Calu3 (cell line): ENCODE data around the gene PRSS1. TPM values are rescaled to one million over a fixed set of nuclear protein-coding genes. Genes with fewer than 3 reads are reported as not detected.

Source experiments
- BruUV-seq: library from RNA; stranded (reverse); fragments of 400-500 nt; replicated peaks from 2 replicates; lab custom pipeline; 2021; lab: Mats Ljungman, UMichigan
- CTCF ChIA-PET: fragments of 300-600 bp; sonication (Branson Sonifier 250); formaldehyde crosslinking; loops from one replicate; lab custom pipeline; 2022; ENCODE audit warnings: antibody characterized with exemption; lab: Charles Lee
- DNase-seq: peaks from one replicate; pipeline ENCODE4 v3.0.0; 2022
- H3K27ac Mint-ChIP-seq: one replicate; pipeline ENCODE4 v1.8.0; 2022; ENCODE audit warnings: mixed read lengths; ENCODE audit not compliant: unreplicated experiment
- H3K27me3 Mint-ChIP-seq: one replicate; pipeline ENCODE4 v1.8.0; 2022; ENCODE audit warnings: mixed read lengths; ENCODE audit not compliant: unreplicated experiment
- H3K36me3 Mint-ChIP-seq: one replicate; pipeline ENCODE4 v1.8.0; 2022; ENCODE audit warnings: mild to moderate bottlenecking, moderate library complexity, mixed read lengths; ENCODE audit not compliant: insufficient read depth, unreplicated experiment
- H3K4me1 Mint-ChIP-seq: one replicate; pipeline ENCODE4 v1.8.0; 2022; ENCODE audit warnings: mild to moderate bottlenecking, low read depth, mixed read lengths; ENCODE audit not compliant: unreplicated experiment
- H3K4me3 Mint-ChIP-seq: one replicate; pipeline ENCODE4 v1.8.0; 2022; ENCODE audit warnings: mild to moderate bottlenecking, low read depth, moderate library complexity, mixed read lengths; ENCODE audit not compliant: unreplicated experiment
- H3K9me3 Mint-ChIP-seq: one replicate; pipeline ENCODE4 v1.8.0; 2022; ENCODE audit warnings: low read depth, mixed read lengths; ENCODE audit not compliant: unreplicated experiment
- CTCF ChIP-seq: fragments of 200-600 bp; IDR thresholded peaks from one replicate; pipeline ENCODE4 v1.8.0; 2022; ENCODE audit warnings: antibody characterized with exemption; ENCODE audit not compliant: unreplicated experiment
- intact Hi-C: fragments of 100-400 bp; cut with micrococcal nuclease; formaldehyde crosslinking; loops from one replicate; pipeline ENCODE4 v1.10.0; 2022; ENCODE audit not compliant: unreplicated experiment
- total RNA-seq: library from RNA; stranded (reverse); gene quantifications from 2 replicates; pipeline ENCODE4 v1.2.3, GENCODE V29; 2022

The PRSS1 gene
- total RNA-seq, 1 experiment from 2014 or later, result 16.8 TPM

GRCh38 chr7:142792129-142792528 lies 42.9 kb downstream of the PRSS1 start:
- H3K27me3 Mint-ChIP-seq, result peaks cover 87% of the 10 kb centered on the region
- peaks cover 22% of the 10 kb centered on the region for H3K4me1 Mint-ChIP-seq
- no peak overlapping the region for H3K4me3 Mint-ChIP-seq

GRCh38 chr7:142792593-142792992 lies 43.3 kb downstream of the PRSS1 start:
- Mint-ChIP-seq H3K9me3 (no peaks in the 10 kb centered on the region), H3K27me3 (peaks cover 91% of the 10 kb centered on the region), H3K36me3 (peaks cover 3% of the 10 kb centered on the region), H3K4me1 (peaks cover 22% of the 10 kb centered on the region), H3K4me3 (no peak overlapping the region), H3K27ac (no peak overlapping the region)
- DNase-seq, result no peak
- no peak for TF ChIP-seq CTCF
- intact Hi-C loops, result no loop called here
- BruUV-seq, result no TSS peak
- CTCF ChIA-PET, result interaction anchor here (0.8 to 2.0 kb wide), 2 partner anchors 9 kb away, joined by 3 to 6 read pairs; no protein-coding TSS in a partner anchor

More at GRCh38 chr7:142792129-142792528, 42.9 kb downstream of the PRSS1 start:
- no peak for TF ChIP-seq CTCF
- Mint-ChIP-seq H3K36me3 (no peaks in the 10 kb centered on the region), H3K9me3 (no peaks in the 10 kb centered on the region), H3K27ac (no peak overlapping the region)
- CTCF ChIA-PET, result interaction anchor here (2.0 kb wide), 1 partner anchor 9 kb away, joined by 6 read pairs; no protein-coding TSS in a partner anchor
- intact Hi-C loops, result no loop called here
- DNase-seq, result no peak
- BruUV-seq, result no TSS peak

- TF ChIP-seq CTCF, result no peak
- intact Hi-C loops, result no loop called here
- BruUV-seq, result no TSS peak
- H3K4me1 Mint-ChIP-seq, result peaks cover 22% of the 10 kb centered on the region
- no peaks in the 10 kb centered on the region for H3K9me3 Mint-ChIP-seq
- CTCF ChIA-PET, result interaction anchor here (0.8 to 2.0 kb wide), 2 partner anchors 8 to 10 kb away, joined by 3 to 6 read pairs; no protein-coding TSS in a partner anchor
- peaks cover 5% of the 10 kb centered on the region for H3K36me3 Mint-ChIP-seq
- DNase-seq, result no peak
- H3K27me3 Mint-ChIP-seq, result peaks cover 92% of the 10 kb centered on the region
- no peak overlapping the region for H3K4me3 Mint-ChIP-seq
- H3K27ac Mint-ChIP-seq, result no peak overlapping the region
Measured at GRCh38 chr7:142793156-142793555, 43.9 kb downstream of the PRSS1 start.

- no TSS peak for BruUV-seq
- DNase-seq, result peak; percentile 14
- Mint-ChIP-seq H3K36me3 (peaks cover 5% of the 10 kb centered on the region), H3K4me3 (no peak overlapping the region), H3K9me3 (no peaks in the 10 kb centered on the region), H3K27ac (no peak overlapping the region), H3K4me1 (peaks cover 22% of the 10 kb centered on the region), H3K27me3 (peaks cover 92% of the 10 kb centered on the region)
- intact Hi-C loops, result loop anchor here (1.0 kb wide), 1 partner anchor 27 kb away; no protein-coding TSS in a partner anchor
- TF ChIP-seq CTCF, result no peak
- CTCF ChIA-PET, result no interaction called here
Measured at GRCh38 chr7:142795339-142795863, 46.1 kb downstream of the PRSS1 start.
